GM19372 (cell line): ENCODE data around the gene PRKG1.
"Not testable (repeated sequence)": the region's sequence is repeated elsewhere in the genome, so short reads cannot be mapped to it uniquely, and the experiment has no call there.

Source experiments
- ATAC-seq: cut with Tn5 transposase; IDR thresholded peaks from one replicate; pipeline ENCODE4 v1.9.1; 2021; ENCODE audit warnings: mild to moderate bottlenecking, low read depth, moderate library complexity; ENCODE audit not compliant: unreplicated experiment

PRKG1 gene

DNA sequence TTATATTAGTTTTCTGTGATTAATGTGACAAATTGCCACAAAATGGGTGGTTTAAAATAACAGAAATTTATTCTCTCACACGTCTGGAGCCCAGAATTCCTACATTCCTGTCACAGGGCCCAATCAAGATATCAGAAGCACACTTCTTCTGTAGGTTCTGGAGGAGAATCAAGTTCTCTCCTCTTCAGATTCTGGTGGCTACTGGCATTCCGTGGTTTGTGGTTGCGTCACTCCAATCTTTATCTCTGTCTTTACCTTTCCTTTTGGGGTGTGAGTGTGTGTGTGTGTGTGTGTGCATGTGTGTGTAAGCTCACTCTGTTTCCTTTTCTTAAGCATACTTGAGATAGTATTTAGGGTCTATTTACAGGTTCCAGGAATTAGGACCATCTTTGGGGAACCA is 1124.3 kb downstream of the PRKG1 start:
- ATAC-seq, result no peak

DNA sequence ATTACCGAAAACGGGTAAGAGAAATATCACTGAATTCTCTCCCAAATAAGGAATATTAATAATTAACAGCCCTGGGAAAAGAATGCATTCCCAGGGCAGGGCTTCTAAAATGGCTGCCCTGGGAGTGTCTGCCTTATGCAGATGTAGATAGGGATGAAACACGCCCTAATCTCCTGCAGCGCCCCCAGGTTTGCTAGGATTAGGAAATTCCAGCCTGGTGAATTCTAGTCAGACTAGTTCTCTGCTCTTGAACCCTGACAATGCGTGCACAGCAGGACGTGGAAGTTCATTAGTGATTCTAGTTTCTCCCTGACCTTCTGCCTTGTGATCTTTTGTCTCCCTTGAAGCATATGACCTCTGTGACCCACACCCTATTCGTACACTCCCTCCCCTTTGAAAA is 1130.6 kb downstream of the PRKG1 start:
- ATAC-seq, result not testable (repeated sequence)

DNA sequence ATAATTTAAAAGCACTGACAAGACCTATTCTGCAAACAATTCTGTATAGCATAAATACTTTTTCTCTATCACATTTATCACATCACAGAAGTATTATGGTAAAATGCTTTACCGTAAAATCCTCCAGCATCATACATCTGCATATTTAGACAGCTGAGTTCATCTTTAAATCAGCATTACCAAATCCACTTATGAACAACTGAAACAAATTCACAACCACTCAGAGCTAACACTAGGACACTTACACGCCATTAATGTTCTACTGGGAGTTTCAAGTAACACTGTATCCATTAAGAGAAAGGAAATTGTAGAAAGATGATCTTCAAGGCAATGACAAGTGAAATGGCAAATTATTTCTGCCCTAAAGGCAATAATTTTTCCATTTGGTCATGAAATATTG is 1134.1 kb downstream of the PRKG1 start:
- ATAC-seq, result no peak

DNA sequence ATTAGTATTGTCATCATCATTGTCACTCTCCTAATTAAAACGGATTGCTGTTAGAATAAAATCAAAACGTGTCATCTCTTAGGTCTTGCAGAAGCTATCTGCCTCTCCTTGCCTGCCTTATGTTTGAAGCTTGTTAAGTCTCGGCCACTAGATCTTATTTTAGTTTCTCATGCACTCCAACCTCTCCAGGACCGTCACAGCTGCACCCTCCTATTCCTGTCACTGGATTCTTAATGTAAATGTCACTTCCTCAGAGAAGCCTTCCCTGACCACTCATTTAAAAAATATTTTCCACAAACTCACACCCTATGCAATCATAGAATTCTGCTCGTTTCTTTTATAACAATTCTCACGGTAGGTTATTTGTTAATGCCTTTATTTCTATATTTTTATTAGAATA is 1135.9 kb downstream of the PRKG1 start:
- no peak for ATAC-seq

DNA sequence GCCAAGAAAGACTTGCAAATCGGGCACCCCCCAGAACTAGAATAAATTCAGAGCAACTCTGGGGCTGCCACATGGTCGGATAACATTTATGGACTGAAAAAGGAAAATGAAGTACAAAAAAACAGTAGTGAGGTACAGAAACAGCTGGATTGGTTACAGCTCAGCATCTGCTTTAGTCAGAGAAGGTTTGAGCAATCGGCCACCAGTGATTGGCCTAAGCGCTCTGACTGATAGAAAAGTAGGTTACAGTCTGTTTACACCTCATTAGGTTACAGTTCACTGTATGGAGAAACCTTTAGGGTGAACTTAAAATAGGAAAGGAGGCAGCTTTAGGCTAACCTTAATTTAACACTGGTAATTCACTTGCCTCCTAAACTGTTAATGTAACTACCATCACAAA is 1137.8 kb downstream of the PRKG1 start:
- ATAC-seq, result no peak

DNA sequence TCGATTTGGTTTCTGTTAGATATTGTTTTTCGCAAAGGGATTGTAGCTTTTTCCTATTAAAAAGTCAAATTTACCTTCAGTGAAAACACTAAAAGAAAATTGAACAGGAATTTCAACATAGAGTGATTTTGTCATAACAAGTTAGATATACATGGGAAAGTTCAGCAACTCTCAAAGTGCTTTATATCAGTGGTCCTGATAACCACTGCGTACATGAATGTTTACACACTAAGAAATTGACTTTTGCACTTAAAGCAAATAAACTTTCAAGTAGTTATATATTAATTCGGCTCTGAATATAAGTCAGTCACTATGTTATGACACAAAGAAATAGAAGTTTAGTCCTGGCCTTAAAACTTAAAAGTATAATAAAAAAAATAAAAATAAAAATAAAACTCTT is 1138.5 kb downstream of the PRKG1 start:
- ATAC-seq, result no peak

DNA sequence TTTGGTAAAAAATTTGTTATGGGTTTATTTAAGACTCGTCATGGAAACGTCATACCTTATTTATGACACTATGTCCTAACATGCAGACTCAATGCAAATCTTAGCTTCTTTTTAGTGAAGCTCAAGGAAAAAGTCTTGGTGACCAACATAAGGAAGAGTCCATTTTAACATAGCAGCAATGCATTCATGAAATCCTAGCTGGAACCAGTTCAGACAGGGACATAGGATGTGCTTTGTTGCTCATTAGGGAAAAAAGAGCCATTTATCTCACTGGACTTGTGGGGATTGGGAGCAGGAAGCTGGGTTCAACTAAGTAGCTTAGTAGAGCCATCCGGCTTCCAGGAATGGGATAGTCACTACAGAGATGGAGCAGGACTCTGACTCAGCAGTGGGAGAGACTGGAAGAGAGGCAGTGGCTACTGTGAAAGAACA is 1139.0 kb downstream of the PRKG1 start:
- no peak for ATAC-seq

DNA sequence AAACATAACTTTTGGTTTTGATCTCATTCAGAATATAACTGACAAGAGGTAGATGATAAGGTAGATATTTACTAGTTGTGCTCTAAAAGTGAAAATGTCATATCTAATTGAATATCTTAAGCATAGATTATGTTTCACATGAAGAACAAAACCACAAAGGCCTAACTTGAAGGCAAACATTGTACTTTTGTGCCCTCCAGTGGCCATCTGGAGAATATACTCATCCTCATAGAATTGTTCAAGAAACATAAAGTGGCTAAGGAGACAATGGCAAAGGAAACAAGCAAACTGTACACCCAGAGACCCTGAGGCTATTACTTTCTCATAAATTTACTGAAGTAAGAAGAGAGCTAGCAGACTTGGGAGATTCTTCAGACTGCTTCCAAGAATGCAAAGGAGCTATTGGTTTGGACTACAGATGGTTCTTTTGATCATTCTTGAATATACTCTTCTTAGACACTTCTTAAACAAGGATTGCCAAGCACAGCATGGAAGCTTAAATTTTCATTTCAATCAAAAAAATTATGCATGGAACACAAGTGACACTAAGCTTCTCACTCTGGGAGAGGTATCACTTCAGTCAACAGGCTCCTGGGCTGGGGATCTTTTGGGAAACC is 1141.6 kb downstream of the PRKG1 start:
- peak; percentile 77 for ATAC-seq

DNA sequence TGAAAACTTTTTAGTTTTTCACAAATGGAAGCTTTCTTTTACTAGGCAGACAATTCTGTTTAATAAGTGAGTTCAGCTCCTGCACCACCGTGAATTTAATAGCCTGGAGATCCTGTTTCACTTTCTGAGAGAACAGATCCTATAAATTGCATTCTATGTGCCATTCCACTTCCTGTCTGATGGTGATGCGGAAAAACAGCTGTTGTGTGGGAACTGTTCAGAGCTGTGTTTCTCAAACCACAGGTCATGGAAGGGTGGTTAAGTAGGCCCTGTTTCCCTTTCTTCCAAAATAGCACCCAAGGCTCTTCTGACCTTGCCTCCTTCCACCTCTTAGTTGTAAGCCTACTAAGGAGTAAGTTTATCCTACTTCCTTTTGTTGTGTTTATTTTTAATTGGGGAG is 1142.6 kb downstream of the PRKG1 start:
- ATAC-seq, result peak; percentile 39

DNA sequence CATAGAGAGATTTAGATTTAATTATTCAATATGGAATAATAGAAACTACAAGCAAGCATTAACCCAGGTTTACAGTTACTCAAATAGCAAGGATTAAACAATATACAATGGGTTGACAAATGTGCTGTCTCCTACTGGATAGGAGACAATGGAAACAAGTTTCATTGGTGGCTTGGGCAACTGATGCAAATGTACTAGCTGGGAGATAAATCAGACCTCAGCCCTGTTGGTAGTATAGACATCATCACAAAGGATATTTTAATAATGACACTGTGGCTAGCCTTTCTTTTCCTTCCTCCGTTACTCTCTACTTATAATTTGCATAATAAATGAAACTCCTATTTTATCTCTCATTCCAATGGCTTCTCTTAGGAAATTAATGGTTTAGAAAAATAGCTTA is 1143.2 kb downstream of the PRKG1 start:
- ATAC-seq, result no peak

DNA sequence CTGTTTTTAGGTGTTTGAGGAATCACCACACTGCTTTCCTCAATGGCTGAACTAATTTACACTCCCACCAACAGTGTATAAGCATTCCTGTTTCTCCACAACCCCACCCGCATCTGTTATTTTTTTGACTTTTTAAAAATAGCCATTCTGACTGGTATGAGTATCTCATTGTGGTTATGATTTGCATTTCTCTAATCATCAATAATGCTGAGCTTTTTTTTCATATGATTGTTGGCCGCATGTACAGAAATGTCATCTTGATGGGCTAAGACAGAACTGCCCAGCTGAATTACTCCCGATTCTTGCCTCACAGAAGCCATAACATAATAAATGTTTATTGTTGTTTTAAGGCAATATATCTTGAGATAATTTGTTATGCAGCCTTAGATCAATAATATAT is 1146.7 kb downstream of the PRKG1 start:
- ATAC-seq, result no peak

DNA sequence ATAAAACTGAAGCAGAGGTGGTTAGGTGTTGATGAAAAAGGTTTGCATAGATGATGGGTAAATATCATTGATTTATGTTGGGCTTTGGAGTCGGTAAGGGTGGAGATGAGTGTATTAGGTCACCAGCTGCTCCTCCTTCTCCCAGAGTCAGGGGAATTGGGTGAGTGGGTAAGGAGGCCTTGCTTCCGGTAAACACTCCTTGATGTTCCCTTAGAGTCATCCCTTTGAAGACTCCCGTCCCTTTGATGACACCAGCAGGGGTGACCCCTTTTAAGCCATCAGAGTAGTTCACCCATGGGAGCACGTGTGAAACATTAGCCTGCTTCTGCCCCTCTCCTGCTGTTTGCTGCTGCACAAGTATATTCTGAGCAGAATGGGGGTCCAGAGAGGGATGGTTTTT is 1147.6 kb downstream of the PRKG1 start:
- no peak for ATAC-seq

DNA sequence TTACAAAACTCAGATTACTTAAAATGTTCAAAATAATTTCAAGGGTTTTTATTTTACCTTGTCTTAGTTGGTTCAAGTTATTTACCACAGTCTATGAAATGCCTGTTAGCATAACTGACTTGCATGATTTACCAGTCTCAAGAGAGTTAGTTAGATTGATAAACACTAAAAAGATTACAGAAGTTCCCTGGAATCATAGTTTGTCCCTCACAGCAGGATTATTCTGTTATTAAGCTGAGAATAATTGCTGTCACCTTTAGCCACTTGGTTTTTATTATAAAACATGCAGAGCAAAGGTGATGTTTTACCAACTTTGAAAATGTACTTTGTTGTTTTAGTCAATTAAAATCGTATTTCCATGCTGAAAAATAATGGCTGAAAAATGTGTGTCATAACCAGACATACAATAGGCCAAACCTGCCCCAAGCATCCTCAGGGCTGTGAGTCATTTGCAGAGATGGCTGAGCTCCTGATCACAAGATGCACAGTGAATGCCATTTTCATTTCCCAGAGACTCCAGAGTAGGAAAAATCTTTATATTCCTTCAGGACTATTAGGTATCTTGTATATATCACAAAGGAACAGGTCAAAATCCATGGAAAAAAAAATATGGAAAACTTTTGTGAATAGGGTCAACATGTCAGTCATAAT is 1152.0 kb downstream of the PRKG1 start:
- ATAC-seq, result no peak

DNA sequence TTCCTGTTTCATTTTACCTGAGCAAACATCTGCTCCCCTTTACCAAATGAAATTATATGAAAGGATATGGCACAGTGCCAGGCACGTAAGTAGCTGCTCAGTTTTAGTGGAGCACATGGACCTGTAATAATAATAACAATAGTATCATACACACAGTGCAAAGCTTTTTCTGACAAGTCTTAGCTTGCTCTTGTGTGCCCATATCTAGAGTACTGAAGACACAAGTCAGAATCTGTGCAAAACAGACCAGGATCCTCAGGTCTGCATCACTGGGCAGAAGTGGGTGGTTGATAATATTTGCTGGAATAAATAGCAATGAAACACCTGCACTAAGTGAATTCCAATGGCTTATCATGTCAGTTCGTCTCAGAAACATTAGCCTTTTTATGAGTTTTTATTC is 1154.3 kb downstream of the PRKG1 start:
- ATAC-seq, result no peak

DNA sequence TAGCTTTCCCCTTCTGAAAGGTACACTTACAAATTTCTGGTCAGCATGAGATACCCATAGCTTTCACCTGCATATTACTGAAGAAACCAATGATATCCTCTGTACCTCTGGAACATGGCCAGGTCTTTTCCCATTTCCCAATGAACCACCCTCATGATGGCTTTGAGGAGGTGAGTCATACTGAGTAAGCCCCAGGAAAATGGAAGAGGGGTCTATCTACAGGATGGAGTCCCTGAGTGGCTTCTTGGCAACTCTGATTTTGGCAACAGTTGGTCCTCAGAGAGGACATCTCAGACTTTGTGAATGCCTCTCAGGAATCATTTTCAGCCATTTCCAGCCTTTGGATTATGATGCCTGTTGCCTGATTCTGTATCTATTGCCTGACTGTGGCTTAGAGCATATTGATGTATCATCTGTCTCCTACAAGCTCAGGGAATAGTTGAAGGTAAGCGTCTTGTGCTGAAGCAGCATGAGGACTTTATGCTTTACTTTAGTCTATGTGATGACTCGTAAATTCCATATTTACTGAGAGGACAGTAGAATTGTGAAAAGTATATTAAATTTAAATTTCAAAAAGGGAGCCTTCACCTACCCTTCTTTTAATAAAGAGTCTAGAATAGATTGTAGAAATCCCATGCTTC is 1155.1 kb downstream of the PRKG1 start:
- ATAC-seq, result no peak

DNA sequence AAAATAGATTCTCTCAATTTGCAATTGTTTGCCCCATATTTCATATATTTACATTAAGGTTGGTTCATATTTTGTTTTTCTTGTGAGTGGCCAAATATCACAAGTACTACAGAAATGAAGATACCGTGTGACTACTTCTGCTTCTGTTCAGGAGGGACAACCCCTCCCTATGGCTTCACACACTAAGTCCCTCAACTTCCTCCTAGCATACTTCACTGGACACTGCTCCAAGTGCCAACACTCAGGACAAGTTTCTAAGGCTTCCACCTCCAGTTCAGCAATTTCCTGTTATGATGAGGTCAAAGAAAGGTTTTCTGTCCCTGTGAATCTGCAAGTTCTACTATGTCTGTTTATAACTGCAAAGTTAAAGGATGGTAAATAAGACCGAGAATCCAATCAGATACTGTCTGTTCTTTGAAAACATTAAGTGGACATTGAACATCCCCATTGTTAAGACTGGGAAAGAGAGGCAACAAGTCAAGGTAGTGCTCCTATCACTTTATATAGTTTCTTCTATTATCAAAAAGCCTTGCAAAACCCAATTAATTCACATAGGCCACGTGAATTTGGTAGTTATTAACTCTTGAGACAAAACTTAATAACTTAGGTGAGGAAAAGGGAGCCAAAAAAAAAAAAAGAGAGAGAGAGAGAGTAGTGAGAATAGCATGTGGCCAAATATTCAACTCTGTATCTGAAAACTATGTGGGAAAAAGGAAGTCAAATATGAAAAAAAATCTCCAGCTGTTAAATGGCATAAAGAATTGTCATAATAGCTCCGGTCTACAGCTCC is 1158.5 kb downstream of the PRKG1 start:
- ATAC-seq, result peak; percentile 95

DNA sequence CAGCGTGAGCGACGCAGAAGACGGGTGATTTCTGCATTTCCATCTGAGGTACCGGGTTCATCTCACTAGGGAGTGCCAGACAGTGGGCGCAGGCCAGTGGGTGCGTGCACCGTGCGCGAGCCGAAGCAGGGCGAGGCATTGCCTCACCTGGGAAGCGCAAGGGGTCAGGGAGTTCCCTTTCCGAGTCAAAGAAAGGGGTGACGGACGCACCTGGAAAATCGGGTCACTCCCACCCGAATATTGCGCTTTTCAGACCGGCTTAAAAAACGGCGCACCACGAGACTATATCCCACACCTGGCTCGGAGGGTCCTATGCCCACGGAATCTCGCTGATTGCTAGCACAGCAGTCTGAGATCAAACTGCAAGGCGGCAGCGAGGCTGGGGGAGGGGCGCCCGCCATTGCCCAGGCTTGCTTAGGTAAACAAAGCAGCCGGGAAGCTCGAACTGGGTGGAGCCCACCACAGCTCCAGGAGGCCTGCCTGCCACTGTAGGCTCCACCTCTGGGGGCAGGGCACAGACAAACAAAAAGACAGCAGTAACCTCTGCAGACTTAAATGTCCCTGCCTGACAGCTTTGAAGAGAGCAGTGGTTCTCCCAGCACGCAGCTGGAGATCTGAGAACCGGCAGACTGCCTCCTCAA is 1159.2 kb downstream of the PRKG1 start:
- not testable (repeated sequence) for ATAC-seq

DNA sequence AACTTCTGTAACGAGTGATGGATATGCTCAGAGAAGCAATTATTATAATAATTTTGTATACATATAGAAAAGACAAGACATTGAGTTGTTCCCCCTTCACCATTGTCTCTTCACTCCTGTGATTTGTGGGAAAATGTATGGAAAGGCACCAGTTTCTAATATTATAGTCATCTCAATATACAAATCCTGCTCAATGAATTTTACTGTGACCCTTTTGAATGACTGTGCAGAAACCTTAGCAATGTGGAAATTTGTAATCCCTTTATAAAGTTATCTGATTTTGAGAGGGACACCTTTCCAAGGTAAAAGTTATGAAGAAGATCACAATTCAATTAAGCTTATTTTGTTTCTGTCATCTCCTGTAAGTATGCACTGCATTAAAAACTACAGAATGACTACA is 1165.5 kb downstream of the PRKG1 start:
- no peak for ATAC-seq

DNA sequence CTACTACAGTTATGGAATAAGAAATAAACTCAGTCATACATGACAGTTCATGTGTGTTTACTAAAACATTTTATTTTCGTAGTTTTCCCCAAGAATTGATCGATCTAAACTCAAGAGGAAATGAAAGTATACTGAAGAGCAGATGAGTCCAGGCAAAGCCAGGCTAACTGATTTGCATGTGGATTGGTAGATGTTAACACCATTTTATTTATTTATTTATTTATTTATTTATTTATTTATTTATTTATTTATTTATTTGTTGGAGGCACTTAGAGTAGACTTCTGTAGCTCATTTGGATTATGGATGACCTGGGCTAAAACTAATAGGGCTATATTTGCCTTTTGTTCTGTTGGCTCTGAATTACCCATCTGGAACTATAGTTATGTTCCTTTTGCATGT is 1171.3 kb downstream of the PRKG1 start:
- no peak for ATAC-seq

DNA sequence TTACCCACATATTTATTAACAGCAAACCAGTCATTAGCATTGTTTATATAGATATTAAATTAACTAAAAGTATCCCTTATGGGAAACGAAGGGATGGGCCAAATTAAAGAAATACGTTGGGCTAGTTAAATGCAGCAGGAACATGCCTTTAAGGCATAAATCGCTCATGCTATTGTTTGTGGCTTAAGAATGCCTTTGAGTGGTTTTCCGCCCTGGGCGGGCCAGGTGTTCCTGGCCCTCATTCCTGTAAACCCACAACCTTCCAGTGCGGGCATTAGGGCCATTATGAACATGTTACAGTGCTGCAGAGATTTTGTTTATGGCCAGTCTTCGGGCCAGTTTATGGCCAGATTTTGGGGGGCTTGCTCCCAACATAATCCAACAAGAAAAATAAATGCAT is 1173.6 kb downstream of the PRKG1 start:
- not testable (repeated sequence) for ATAC-seq
